ENCODE results near the gene DEDD.

Gene DEDD

DNA sequence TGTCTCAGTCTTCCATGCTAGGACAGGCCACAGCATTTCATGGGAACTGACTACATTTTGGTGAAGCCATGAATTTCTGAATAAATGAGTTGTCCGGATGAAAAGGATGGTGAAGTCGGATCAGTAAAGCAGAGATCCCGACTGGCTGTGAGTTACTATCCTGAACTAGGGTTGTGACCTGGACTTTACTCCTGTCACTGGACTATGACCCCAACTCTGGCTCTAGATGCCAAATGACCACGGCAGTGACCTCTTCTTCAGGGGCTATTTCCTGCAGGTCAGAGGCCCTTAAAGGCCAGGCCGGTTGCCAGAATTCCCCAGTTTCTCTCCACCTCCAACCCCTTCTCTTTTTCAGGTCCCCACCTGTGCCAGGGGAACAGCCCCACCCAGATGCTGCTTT lies 41.4 kb downstream of the DEDD start:
- DNase-seq = no peak

DNA sequence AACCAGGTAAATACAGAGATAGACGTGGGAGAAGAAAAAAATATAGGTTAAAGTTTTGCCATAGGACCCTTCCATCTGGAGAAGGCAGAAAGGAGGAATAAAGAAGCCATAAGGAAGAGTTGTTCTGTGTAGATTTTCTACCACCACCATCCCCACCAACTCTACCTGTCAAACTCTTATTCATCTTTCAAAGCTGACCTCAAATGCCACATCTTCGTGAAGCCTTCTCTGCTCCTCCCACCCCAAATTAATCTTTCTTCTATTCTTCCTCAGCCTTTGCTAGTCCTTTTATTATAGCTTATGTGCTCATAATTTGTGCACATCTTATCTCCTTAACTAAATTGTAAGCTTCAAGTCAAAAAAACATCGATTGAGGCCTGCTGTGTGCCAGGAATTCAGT lies 41.9 kb downstream of the DEDD start:
- DNase-seq = no peak

DNA sequence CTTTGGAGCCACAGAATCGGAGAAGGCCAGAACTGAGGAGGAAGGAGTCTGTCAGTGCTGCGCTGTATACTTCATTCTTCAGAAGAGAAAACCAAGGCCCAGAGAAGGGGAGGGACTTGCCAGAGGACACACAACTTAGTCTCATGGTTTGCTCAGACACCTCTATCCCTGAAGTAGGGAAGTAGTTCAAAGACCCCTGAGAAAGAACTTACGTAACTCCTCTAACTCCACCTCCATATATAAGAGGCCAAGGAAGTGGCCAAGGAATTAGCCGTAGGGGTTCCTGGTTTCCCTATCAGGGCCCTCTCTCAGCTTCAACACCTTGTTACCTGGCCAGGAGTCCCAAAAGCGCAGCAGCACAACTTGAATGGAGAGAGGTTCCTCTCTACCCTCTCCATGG lies 42.5 kb downstream of the DEDD start:
- no peak for DNase-seq

DNA sequence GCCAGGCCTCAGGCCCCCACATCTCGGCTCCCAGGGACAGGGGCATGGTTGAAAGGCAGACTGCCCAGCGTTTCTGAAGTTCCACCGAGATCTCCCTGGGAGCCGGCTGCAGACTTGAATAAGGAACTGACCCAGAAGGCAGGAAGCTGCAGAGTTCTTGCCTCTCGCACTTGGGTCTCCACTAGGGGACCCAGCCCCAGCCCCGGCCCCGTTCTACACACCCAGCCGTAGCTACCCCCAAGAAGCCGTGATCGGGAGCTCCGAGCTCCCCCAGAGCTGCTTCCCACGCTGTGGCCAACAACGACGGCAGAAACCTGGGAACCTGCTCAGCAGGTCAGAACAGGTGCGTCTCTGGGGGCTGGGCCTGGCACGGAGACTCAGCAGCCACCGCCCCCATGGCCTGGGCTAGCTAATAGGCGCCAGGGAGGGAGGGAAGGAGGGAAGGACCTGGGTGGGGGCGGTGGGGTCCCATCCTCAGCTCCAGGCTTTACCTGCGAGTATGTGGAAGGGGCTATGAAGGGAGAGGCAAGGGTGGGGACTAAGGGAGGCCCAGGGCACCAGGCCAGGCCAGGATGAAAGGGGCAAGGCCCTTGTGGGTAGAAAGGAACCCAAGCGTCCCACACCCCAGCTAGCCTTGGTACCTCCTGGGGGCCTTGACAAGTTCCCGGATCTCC lies 43.1 kb downstream of the DEDD start, which contains the start of gene NECTIN4:
Gene NECTIN4 (minus strand): TSS at position 308 of the 674 bp plus-strand sequence. CDS start 262 bp downstream, at position 46.
- no peak for DNase-seq

DNA sequence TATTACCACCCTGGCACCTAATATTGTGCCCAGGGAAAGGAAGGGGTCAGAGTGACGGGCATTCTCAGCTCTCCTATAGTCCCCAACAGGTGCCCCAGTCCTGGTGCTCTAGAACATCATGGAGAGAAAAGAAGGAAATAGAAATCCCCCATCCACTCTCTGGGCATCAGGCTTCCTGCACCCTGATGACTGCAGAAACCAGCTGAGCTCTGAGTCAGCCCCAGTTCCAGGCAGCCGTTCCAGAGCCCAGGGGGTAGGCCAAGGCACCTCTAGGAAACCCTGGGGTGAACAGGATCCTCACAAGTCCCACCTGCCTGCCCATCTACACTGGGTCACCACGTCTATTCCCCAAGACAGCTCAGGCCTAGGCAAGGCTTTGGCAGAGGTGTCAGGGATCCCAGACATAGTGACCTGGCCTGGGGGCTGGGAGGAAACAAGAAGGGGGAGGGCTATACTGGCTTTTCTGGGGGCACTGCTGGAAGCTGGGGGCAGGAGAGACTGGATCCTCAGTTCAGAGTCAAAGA lies 43.8 kb downstream of the DEDD start:
- no peak for DNase-seq

DNA sequence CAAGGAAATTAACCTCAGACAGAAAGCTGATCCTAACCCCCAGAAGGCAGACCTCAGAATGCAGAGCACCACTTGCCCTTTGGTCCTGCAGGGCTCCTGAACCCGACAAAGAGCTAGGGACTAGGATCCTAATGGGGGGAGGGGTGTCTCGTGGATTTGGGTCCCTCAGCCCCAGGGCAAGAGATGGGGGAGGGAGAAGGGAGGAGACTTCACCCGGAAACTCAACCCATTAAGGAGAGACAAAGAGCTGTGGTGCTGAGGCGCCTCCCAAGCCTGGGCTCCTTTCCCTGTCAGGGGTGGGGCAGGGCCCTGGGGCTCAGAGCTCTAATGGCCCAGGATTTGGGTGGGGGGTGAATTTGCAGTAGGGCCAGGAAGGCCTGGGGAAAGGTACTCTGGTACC lies 46.0 kb downstream of the DEDD start:
- DNase-seq = no peak

DNA sequence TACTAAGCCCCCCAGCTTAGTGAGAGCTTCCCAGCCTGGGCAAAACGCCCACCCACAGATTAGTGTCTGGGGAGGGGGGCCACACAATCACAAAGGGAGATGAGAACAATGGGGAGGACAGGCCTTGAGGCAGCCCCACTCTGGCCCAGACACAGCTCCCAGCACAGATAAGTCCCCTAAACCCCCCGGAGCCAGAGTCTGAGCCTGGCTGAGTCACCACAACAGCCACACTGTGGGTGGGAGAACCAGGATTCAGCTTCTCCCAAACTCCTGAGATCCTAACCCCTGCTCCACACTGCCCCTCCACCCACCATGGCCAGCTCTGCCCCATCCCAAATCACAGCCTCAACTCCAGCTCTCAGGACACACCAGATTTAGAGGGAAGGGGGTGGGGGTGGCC lies 47.3 kb downstream of the DEDD start:
- no peak for DNase-seq

DNA sequence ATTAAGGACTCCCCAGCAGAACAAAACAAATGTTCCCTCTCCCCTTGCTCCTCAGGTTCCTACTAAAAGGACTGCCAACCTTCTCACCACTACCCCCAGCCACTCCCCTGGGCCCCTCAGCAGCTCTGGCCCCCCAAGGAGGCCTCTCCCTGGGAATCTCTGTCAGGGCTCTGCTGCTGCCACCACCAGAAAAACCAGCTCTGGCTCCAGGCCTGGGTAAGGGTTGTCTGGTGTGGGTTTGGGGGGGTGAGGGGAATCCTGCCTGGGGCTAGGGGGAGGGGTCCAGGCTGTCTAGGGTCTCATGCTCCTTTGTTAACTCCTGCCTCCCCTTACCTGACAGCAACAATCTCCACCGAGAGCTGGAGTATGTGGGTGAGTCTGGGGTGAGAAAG lies 47.9 kb downstream of the DEDD start:
- no peak for DNase-seq

DNA sequence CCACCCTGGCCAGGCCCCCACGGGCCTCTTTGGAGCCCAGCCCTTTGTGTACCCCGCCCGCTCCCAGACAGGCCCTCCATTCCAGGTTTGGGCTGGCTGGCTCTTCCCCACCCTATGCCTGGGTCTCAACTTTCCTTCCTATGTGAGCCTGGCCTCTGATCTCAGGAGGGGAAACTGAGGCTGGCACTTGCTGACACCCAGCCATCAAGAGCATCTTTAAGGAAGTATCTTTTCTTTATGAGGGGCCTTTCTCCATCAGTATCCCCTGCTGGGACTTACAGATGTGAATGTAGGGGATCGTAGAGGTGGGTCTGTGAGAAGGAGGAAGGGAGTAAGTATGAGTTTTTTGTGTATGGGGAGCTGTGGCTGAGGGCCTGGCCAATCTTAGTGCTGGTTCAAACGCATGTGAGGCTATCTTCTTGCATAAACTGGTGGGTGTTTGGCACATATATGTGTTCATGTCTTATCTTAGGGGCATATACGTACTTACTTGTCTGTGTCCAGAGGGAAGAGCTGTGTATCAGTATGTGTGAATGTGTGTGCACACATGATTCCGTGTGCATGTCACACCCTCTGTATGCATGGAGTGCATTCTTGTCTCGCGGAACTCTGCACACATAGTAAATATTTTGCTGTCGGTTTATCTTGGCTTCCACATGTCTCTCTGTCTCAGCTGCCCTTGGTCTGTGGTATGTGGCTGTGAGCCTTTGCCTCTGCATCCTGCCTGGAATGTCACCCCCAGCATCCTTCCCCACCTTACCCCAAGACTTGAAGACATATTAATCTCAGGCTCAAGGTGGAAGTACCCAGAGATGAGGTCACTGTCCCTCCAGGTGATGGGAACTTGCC lies 48.5 kb downstream of the DEDD start:
- DNase-seq = no peak

DNA sequence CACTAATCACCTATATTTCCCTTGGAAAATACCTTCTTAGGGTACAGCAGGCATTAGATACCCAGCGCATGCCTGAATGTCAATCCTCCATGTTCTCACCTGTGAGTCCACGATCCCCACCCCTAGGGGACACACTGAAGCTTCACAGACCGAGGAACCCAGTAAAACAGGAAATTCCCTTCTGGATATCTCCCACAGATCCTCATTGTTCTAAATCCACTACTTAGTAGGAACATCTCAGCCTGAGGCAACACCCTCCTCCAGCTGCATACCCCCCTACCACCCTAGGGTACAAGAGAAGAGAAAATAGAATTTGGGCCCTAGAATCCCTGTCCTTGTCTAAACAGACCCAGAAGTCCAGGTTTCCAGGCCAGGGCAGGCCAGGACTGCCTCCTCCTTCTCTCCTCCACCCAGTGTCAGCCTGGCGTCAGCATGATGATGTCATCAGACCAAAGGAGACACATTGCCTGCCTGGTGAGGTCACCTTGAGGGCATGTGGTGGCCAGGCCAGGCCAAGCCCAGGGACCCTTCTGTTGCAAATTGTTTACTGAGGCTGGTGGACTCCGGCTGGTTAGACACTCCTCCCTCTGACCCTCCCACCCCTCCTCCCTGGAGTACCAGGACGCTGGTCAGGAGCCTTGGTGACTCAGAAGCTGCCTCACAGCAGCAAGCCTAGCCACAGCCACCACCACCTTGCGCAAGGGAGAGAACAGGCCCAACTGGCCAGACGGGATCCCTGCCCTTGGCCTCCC lies 49.3 kb downstream of the DEDD start:
- no peak for DNase-seq

DNA sequence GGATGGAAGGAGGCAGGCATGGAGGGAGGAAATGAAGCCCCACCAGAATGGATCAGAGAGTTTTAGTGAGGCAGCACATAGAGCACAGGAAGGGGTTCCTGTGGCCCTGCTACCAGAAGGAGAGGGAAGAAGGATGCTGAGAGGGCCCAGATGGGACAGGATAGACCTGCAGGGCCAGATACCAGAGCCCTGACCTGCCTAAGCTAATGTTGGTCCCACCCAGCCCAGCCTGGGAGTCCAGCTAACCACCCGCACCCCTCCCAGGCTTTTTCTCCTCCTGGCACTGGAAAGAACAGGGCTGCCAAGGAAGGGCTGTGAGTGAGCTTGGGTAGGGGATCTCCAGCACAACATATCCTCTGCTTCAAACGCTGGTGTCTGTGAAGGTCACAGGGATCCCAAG lies 50.0 kb downstream of the DEDD start:
- no peak for DNase-seq

DNA sequence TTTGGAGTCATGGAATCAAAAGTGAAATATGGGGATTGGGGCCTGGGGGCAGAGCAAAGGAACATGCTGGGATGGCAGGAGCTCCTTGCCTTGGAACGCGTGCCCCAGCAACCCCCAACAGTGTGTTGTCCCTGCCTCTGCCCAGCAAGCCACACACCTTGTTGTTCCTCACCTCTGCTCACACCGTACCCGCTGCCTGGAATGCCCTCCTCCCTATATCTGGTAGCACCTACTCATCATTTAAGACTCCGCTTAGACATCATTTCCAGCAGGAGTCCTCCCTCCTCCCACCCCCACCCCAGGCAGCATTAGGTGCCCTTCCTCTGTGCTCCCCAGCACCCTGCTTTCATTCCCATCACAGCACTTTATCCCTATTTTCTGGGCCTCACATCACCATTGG lies 50.9 kb downstream of the DEDD start:
- DNase-seq = no peak

DNA sequence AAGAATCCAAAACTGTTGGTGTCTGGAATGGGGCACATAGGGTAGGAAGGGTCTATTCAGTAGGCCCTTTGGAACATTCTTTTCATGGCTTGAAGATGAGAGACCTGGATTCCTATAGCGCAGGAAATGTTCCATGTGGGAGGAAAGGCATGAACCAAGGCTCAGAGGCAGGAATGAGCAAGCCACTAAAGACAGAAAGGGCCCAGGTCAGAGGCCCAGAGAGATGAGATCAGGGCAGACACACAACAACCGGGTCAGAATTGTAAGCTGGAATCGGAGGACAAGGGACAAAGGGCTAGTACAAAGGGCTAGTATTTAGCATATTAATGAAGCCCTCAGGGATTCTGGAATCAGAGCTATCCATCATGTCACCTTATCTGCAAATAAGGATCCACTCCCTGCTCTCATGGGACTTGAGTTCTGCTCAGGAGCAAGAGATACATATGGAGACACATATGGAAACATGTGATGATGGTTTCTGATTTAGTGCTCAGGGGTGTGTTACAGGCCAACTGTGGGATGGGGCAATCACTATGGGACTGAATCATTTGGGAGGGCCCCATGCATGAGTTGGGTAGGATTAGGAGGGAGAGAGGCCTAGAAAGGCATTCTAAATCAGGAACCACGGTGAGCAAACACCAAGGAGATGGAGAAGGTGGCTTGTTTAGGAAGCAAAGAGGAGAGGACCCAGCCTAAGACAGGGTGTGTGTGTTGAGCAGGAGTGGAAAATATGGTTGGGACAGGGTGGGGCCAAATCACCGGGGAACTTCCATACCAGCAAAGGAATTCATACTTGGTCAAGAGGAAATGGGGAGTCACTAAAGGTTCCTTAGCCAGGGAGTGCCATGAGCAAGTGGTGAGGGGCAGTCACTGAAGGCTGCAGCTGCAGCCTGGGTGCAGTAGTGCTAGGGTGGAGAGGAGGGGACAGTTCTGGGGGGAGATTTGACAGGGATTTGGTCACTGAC lies 51.7 kb downstream of the DEDD start:
- no peak for DNase-seq

DNA sequence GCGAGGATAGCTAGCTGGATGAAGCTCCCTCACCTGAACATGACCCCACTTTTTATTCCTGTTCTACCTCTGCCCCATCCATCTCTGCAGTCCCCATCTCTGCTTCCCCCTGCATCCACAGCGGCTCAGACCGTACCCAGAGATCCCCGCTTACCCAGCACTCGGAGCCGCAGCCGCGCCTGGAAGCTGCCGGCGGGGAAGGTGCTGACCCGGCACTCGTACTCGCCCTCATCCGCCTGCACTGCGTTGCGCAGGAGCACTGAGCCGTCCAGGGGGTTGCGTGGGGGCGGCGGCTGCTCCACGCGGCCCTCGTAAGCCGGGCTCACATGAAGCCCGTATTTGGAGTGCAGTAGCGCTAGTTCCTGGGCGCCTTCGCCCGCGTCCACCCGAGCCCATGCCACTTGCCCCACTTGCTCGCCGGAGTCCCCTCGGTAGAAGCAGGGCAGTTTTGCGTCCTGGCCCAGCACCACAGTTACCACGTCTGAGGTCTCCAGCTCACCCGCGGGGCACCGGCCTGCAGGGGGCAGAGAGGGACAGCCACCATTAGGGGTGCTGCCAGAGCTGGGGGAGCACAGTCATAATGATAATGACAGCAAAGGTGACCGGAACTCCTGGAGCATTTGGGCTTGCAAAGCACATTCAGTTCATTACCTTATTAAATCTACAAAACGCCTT lies 52.9 kb downstream of the DEDD start:
- DNase-seq = no peak

DNA sequence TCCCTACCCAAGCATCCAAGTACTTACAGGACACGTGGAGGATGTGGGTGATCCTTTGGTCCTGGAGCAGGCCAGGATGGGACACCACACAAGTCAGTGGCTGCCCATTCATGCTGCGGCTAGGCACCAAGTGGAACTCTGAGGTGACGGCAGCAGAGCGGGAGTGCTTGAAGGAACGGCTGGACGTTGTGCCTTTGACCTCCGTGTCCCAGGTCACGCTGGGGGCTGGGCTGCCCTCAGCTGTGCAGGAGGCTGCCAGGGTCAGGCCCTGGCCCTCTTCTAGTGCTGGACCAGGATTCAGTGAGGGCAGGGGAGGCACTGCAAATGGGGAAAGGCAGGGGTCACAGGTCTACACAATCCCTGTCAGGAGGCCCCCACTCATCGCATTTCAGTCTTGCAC lies 55.0 kb downstream of the DEDD start:
- DNase-seq = no peak

DNA sequence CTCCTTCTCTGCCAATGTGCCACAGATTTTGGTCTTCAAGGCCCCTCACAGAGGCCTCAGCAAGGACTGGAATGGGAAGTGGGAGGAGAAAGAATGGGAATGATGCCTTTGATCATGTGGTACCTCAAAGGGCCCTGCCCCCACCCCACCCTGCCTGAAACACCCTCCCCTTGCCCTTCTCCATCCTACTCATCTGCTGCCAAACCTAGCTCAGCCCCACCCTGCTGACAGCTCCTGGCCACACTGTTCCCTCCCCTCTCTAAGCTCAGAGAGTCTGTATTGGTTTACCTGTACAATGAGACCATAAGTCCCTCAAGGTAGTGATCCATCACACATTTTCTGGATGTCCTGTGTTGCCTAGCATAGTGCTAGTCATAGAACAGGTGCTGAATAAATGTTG lies 56.1 kb downstream of the DEDD start:
- no peak for DNase-seq

DNA sequence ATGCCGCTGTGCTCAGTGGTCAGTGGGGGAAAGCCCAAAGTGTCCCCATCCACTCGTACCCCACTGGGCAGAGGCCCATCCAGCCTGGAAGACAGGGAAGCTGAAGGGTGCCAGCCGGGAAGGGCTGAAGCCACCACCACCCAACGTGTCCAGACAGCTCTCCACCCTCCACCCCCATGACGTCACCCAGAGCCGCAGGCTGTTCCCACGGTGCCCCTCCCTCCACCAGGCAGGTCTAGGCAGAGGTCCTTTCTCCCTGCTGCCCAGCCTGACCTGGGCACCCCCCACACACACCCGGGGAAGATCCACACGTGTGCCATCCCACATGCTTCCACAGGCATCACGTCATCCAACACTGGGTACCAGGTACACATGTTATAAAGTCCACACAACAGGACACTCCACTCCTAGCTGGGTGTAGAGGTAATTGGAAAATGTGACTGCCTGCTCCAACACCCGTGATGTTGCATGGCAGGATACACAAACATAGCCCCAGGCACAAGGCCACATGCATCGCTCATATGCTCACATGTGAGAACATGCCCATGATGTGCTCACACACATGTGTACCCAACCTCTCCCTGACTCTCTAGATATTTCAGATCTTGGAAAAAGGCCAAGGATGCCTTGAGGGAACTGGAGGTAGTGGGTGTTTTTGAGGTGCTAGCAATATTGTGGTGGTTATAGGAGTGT lies 57.6 kb downstream of the DEDD start:
- DNase-seq = no peak

DNA sequence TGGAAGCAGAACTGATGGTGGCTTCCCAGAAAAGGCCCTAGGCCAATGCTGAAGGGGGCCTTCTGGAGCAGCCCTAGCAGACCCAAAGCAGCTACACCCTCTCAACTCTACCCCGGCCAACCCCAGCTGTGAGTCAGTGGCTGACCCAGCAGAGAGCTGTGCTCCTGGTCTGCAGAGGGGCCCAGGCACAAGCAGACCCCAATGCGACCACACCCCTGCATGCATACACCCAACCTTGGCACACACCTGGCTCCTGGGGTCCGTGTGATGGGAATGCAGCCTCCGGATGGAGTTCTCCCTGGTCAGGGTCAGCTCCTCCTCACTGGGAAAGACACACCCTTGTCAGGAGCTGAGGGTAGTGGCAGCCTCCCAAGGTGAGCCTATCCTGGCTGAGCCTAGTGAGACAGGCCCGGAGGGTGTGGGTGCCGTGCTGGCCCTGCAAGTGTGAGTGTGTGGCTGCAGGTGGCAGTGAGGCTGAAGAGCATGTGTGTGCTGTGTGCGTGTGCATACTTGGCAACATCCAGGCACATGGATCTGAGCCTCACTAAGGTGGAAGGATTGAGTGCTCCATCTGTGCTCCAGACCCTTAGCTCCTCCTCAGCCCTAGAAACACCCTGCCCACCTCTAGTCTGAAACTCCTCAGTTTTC lies 58.9 kb downstream of the DEDD start:
- no peak for DNase-seq

DNA sequence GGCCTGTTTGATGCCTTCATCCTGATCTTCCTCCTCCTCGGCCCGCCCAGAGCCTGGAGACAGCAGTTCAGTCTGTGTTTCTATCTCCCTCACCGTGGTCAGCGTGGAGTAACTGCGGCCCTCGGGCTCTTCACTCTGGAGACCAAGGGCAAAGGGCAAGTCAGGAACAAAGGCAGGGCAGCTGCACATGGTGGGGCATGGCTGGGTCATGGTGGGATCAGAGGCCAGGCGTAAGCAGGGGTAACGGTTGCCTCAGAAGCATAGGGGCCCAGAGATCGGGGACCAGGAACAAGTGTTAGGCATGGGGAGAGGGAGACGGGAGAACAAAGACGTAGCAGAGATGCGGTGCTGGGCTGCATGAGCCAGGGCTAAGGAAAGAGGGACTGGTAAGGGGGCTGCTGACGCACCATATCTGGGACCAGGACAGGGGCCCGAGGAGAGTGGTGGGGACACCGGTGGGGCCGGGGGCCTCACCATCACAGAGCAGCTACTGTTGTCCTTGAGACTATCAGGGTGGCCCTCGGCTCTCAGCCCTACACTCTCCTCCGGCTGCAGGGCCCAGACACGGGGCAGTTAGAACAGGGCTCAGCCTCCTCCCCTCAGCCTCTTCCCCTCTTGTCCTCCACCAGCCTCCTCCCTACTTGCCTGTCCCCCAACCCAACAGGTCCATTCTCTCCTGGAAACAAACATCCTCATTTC lies 59.6 kb downstream of the DEDD start:
- DNase-seq = no peak

DNA sequence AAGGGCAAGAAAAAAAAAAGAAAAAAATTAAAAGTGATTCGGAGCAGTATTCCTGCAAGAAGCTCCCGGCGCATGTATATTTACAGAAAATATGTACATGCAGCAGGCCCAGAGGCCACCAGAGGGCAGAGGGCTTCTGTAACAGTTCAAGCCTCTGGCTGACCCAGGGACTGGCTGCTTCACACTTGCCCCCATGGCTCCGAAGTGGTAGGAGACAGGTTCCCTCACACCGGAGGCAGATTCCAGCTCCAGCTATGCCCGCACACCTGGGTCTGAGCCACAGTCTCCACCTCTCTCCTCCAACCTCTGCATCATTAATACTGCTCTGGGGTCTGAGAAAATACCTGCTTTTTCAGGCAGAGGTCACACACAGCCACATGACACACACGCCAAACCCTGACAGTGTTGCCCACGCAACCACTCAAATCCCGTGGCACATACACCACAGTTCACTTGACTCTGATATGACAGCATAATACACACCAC lies 60.5 kb downstream of the DEDD start:
- peak; percentile 22 for DNase-seq

Data from retina (tissue), 1 donor.